GM13977 (cell line): ENCODE data around the gene NUP214.

Experiments used
- DNase-seq: peaks from one replicate; pipeline ENCODE4 v3.0.0; 2012; ENCODE audit warnings: low spot score
- in situ Hi-C: fragments of 300-500 bp; cut with MboI; formaldehyde crosslinking; loops from one replicate; pipeline ENCODE4 v1.12.0; 2022; ENCODE audit warnings: low sequenced_read_pairs, low pct_unique_long_range_greater_than_20kb, mixed read lengths, inconsistent platforms; ENCODE audit not compliant: unreplicated experiment
- TF ChIP-seq, protein P1 (sequence below): IDR thresholded peaks from 2 replicates; pipeline ENCODE4 v1.5.1; 2012; ENCODE audit warnings: mild to moderate bottlenecking, control low read depth; ENCODE audit not compliant: insufficient read depth; ENCODE audit errors: extremely low read depth, missing control alignments

Gene NUP214

GRCh38 chr9:131116281-131117120 is 8.9 kb upstream of the NUP214 start:
- TF ChIP-seq, protein P1, sequence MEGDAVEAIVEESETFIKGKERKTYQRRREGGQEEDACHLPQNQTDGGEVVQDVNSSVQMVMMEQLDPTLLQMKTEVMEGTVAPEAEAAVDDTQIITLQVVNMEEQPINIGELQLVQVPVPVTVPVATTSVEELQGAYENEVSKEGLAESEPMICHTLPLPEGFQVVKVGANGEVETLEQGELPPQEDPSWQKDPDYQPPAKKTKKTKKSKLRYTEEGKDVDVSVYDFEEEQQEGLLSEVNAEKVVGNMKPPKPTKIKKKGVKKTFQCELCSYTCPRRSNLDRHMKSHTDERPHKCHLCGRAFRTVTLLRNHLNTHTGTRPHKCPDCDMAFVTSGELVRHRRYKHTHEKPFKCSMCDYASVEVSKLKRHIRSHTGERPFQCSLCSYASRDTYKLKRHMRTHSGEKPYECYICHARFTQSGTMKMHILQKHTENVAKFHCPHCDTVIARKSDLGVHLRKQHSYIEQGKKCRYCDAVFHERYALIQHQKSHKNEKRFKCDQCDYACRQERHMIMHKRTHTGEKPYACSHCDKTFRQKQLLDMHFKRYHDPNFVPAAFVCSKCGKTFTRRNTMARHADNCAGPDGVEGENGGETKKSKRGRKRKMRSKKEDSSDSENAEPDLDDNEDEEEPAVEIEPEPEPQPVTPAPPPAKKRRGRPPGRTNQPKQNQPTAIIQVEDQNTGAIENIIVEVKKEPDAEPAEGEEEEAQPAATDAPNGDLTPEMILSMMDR, result no peak
- no peak for DNase-seq
- in situ Hi-C loops, result no loop called here

GRCh38 chr9:131117121-131117761 is 8.1 kb upstream of the NUP214 start:
- DNase-seq, result no peak
- TF ChIP-seq, protein P1, result no peak
- in situ Hi-C loops, result no loop called here

- in situ Hi-C loops, result no loop called here
- no peak for DNase-seq
- TF ChIP-seq, protein P1, result no peak
Measured at GRCh38 chr9:131117762-131118145, 7.6 kb upstream of the NUP214 start.

DNA sequence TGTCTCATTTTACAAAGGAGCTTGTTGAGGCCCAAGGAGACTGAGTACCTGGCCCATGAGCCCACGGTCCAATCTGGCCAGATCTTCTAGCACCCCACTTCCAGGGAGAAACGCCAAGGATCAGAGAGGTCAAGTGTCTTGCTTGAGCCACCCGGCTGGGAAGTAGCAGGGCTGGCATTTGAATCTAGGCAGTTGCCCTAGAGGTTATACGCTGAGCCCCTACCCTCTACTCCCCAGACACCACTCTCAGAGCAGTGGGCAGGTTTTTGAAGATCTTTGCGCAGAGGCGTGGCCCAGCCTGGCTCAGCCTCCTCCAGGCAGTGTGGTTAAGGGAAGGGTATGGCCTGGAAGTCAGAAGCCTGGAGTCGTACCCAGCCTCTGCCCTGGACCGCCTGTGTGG is 5.8 kb upstream of the NUP214 start:
- in situ Hi-C loops, result no loop called here
- TF ChIP-seq, protein P1, result no peak
- DNase-seq, result no peak

DNA sequence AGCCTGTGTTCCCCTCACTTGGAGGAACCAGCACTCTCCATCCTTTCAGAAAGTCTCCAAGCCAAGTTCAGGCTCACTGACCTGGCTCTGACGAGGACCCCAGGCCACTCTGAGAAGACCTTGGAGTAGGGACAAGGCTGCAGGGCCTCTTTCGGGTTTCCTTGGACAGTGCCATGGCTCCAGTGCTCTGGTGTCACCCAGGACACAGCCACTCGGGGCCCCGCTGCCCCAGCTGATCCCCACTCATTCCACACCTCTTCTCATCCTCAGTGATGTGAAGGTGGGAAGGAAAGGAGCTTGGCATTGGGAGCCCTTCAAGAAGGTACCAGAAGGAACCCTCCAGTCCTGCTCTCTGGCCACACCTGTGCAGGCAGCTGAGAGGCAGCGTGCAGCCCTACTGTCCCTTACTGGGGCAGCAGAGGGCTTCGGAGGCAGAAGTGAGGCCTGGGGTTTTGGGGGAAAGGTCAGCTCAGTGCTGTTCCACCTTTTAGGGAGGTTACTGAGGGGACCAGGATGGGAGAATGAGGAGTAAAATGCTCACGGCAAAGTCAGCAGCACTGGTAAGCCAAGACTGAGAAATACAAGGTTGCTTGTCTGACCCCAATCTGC is 4.7 kb upstream of the NUP214 start:
- DNase-seq, result no peak
- in situ Hi-C loops, result no loop called here
- TF ChIP-seq, protein P1, result no peak

DNA sequence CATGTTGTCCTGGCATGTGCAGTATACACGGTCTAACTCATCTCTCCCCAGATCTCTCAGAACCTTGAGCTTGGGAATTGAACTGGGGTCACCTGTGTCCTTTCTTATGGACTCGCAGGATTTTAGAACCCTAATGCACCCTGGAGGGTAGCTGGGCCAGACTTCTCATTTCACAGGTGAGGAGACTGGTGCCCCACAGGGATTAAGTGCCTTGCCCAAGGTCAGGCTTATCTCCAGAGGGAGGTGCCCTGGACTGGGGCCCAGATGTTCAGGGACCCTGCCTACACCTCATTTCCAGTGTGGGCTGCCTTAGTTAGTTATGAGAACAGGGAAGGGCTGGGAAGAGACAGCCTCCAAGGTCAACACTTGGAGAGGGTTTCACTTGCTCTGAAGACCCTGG is 4.0 kb upstream of the NUP214 start:
- no peak for DNase-seq
- TF ChIP-seq, protein P1, result no peak
- in situ Hi-C loops, result no loop called here
